K562 (cell line): ENCODE data around the gene STX3. TPM values are rescaled to one million over a fixed set of nuclear protein-coding genes. Genes with fewer than 3 reads are reported as not detected.

Source experiments
- ATF1 ChIP-seq, 2 experiments: fragments of 450-650 bp in 1 of 2; IDR thresholded peaks; 2 replicates each; pipeline ENCODE4 v1.6.1; 2016; ENCODE audit warnings: missing compliant biosample characterization in 1 of 2, missing genetic modification characterization in 1 of 2
- CC2D1A ChIP-seq: fragments of 450-650 bp; IDR thresholded peaks from 2 replicates; pipeline ENCODE4 v1.6.1; 2017; ENCODE audit warnings: mild to moderate bottlenecking
- GABPB2 ChIP-seq: fragments of 250-450 bp; sonication (Bioruptor Pico); conservative IDR thresholded peaks from 2 replicates; pipeline ENCODE4 v1.5.1; 2021; ENCODE audit warnings: mild to moderate bottlenecking
- MNT ChIP-seq, 2 experiments: fragments of 450-650 bp; conservative IDR thresholded peaks; 2 replicates each; pipeline ENCODE4 v1.6.1; 2017; ENCODE audit warnings: mild to moderate bottlenecking in 2 of 2, moderate library complexity in 2 of 2
- NCOA2 ChIP-seq, 2 experiments: fragments of 450-650 bp; IDR thresholded peaks; 2 replicates each; pipeline ENCODE4 v1.6.1; 2018; ENCODE audit warnings: mild to moderate bottlenecking in 2 of 2, moderate library complexity in 1 of 2; ENCODE audit not compliant: partially characterized antibody in 2 of 2
- RERE ChIP-seq: sonication (generic); formaldehyde crosslinking; IDR thresholded peaks from 2 replicates; pipeline ENCODE4 v1.8.0; 2023; ENCODE audit warnings: missing genetic modification reagents, mild to moderate bottlenecking, borderline replicate concordance
- SOX6 ChIP-seq: fragments of 450-650 bp; IDR thresholded peaks from 2 replicates; pipeline ENCODE4 v1.6.1; 2014; ENCODE audit warnings: mild to moderate bottlenecking
- TEAD1 ChIP-seq, 2 experiments: fragments of 450-650 bp in 1 of 2; sonication (generic) in 1 of 2; formaldehyde crosslinking; IDR thresholded peaks; 2 replicates each; pipeline versions ENCODE4 v1.4.0 to v1.8.0; 2020 to 2022; ENCODE audit warnings: mild to moderate bottlenecking in 2 of 2, missing genetic modification reagents in 1 of 2
- U2AF1 ChIP-seq: fragments of 200-400 bp; formaldehyde crosslinking; optimal IDR thresholded peaks from 2 replicates; pipeline ENCODE3; 2017; ENCODE audit warnings: mild to moderate bottlenecking, low read depth, low read length, moderate library complexity
- ZNF354B ChIP-seq: fragments of 250-450 bp; sonication (Bioruptor Pico); IDR thresholded peaks from 2 replicates; pipeline ENCODE4 v1.4.0; 2020
- ZNF449 ChIP-seq: fragments of 250-450 bp; sonication (Bioruptor Pico); IDR thresholded peaks from 2 replicates; pipeline ENCODE4 v1.8.0; 2022; ENCODE audit warnings: moderate library complexity, mild to moderate bottlenecking, inconsistent platforms
- ZNF766 ChIP-seq: fragments of 200-800 bp; sonication (Bioruptor generic); conservative IDR thresholded peaks from 2 replicates; pipeline ENCODE4 v1.6.1; 2016; ENCODE audit warnings: missing genetic modification characterization, missing compliant biosample characterization
- ZNF79 ChIP-seq: fragments of 250-450 bp; sonication (Bioruptor Pico); IDR thresholded peaks from 2 replicates; pipeline ENCODE4 v1.4.0; 2020; ENCODE audit warnings: low read depth, mild to moderate bottlenecking, moderate library complexity
- polyA plus RNA-seq, 8 experiments: library from polyadenylated mRNA; depleted of rRNA in 4 of 8; stranded (reverse) in 5 of 8; unstranded in 3 of 8; fragments of >200 nt; fragmentation: Nextera tagmentation in 2 of 8; fragmentation: Illumina TruSeq in 1 of 8; extraction: Ambion mirVana in 2 of 8; extraction: Trizol in 1 of 8; gene quantifications; 2 replicates each; pipeline versions ENCODE4 v1.2.1 to v1.2.3, GENCODE V29; 2011 to 2014; ENCODE audit warnings: inconsistent platforms in 1 of 8, missing spikeins in 1 of 8
- total RNA-seq, 7 experiments: library from RNA; depleted of rRNA in 6 of 7; stranded (reverse); fragments of >200 nt in 6 of 7; fragmentation: Illumina TruSeq in 2 of 7; extraction: Trizol in 2 of 7; gene quantifications; 2 replicates each; pipeline versions ENCODE4 v1.2.1 to v1.2.3, GENCODE V29; 2011 to 2021; ENCODE audit warnings: low replicate concordance in 1 of 7

Gene STX3
- total and polyA plus RNA-seq, 9 of the 15 experiments (the other 6 are each of a cell fraction or from before 2014, with no cell fraction given): 12.0 to 91.6 (median 48.7) TPM

GRCh38 chr11:59802639-59803176, 47.5 kb downstream of the STX3 start (continued):
- TF ChIP-seq ZNF449 (CRISPR knock-in tag): no peak
- TF ChIP-seq SOX6: no peak
- no peak for TF ChIP-seq U2AF1
- TF ChIP-seq ZNF354B (CRISPR knock-in tag): no peak
- no peak for TF ChIP-seq ZNF79 (CRISPR knock-in tag)
- peak in 1 of 2 experiments; percentile 32; a peak in 1 of 4 replicates for TF ChIP-seq MNT (conservative IDR thresholded peaks at IDR 0.05)
- TF ChIP-seq TEAD1 (CRISPR knock-in tag; IDR thresholded peaks at IDR 0.05): no peak
- no peak for TF ChIP-seq ATF1 (CRISPR knock-in tag; IDR thresholded peaks at IDR 0.05)
- TF ChIP-seq ATF1 (tag; IDR thresholded peaks at IDR 0.05): peak; percentile 19; the same call in 1 of the 2 replicates
- no peak for TF ChIP-seq GABPB2 (CRISPR knock-in tag)
- TF ChIP-seq CC2D1A: peak; percentile 71; the same call in 1 of the 2 replicates
- TF ChIP-seq ZNF766 (CRISPR knock-in tag): no peak
- no peak for TF ChIP-seq NCOA2 (IDR thresholded peaks at IDR 0.05; ENCODE audit: partially characterized antibody in 2 of 2)
- no peak for TF ChIP-seq RERE (CRISPR knock-in tag)
